Thyroid gland (tissue), 4 donors: Measurements from ENCODE around the gene PCDHA1. TPM values are rescaled to one million over a fixed set of nuclear protein-coding genes. Genes with fewer than 3 reads are reported as not detected.
"Not testable (repeated sequence)": the region's sequence is repeated elsewhere in the genome, so short reads cannot be mapped to it uniquely, and the experiment has no call there.

Experiments used
- DNase-seq, 2 donors: peaks; one replicate each; pipeline ENCODE4 v3.0.0-alpha.2; 2019
- H3K27ac ChIP-seq, 3 donors: fragments of 200-600 bp; sonication (generic); 1 replicate in 2 of 3; 2 replicates in 1 of 3; pipeline ENCODE4 v1.5.1; 2016 to 2019; ENCODE audit warnings: mild to moderate bottlenecking in 1 of 3, moderate library complexity in 1 of 3
- H3K27me3 ChIP-seq: fragments of 200-600 bp; sonication (generic); one replicate; pipeline ENCODE4 v1.5.1; 2019
- H3K36me3 ChIP-seq, 2 donors: fragments of 200-600 bp; sonication (generic); one replicate each; pipeline ENCODE4 v1.5.1; 2016 to 2019
- H3K4me1 ChIP-seq, 2 donors: fragments of 200-600 bp; sonication (generic); one replicate each; pipeline ENCODE4 v1.5.1; 2017 to 2019
- H3K4me3 ChIP-seq, 3 donors: fragments of 200-600 bp; sonication (generic); replicated peaks in 1 of 3; 1 replicate in 2 of 3; 2 replicates in 1 of 3; pipeline ENCODE4 v1.5.1; 2016; ENCODE audit warnings: mild to moderate bottlenecking in 1 of 3
- H3K9me3 ChIP-seq: fragments of 200-600 bp; sonication (generic); one replicate; pipeline ENCODE4 v1.5.1; 2017
- POLR2A ChIP-seq, 2 donors: fragments of 450-650 bp; IDR thresholded peaks; one replicate each; pipeline ENCODE4 v1.6.1; 2017; ENCODE audit warnings: antibody characterized with exemption in 2 of 2, mild to moderate bottlenecking in 2 of 2, moderate library complexity in 1 of 2
- WGBS, 2 donors: methylation state at CpG; one replicate each; pipeline ENCODE4 v1.1.5; 2017; 5-methylcytosine and 5-hydroxymethylcytosine counted together
- intact Hi-C: fragments of 100-400 bp; cut with DNase I; formaldehyde crosslinking; loops from one replicate; pipeline ENCODE4 v1.15.1; 2023
- total RNA-seq, 4 donors: library from RNA; depleted of rRNA; stranded (reverse); fragments of >200 nt; gene quantifications; one replicate each; pipeline ENCODE4 v1.2.3, GENCODE V29; 2016
- TF ChIP-seq, protein P1 (sequence below), 6 experiments: fragments of 200-600 bp in 3 of 6; fragments of 450-650 bp in 3 of 6; sonication (generic) in 3 of 6; IDR thresholded peaks; one replicate each; pipeline ENCODE4 v1.5.1; 2016 to 2019; ENCODE audit warnings: antibody characterized with exemption in 6 of 6, mild to moderate bottlenecking in 2 of 6, inconsistent platforms in 1 of 6, moderate library complexity in 1 of 6

The PCDHA1 gene
- total RNA-seq, 4 donors from 2014 or later: 0.13 TPM; not detected in 3

DNA sequence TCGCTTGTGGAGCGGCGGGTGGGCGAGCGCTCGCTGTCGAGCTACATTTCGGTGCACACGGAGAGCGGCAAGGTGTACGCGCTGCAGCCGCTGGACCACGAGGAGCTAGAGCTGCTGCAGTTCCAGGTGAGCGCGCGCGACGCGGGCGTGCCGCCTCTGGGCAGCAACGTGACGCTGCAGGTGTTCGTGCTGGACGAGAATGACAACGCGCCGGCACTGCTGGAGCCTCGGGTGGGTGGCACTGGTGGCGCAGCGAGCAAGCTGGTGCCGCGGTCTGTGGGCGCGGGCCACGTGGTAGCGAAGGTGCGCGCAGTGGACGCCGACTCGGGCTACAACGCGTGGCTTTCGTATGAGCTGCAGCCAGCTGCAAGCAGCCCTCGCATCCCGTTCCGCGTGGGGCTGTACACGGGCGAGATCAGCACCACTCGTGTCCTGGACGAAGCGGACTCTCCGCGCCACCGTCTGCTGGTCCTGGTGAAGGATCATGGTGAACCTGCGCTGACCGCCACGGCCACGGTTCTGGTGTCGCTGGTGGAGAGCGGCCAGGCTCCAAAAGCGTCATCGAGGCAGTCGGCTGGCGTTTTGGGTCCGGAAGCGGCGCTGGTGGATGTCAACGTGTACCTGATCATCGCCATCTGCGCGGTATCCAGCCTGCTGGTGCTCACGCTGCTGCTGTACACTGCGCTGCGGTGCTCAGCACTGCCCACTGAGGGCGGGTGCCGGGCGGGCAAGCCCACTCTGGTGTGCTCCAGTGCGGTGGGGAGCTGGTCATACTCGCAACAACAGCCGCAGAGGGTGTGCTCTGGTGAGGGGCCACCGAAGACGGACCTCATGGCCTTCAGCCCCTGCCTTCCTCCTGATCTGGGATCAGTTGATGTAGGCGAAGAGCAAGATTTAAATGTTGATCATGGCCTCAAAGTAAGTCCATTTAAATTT is 57.1 kb downstream of the PCDHA1 start:
- 48% methylated on average over 36 to 37 of the region's 87 CpGs for WGBS, 2 donors
- H3K27me3 ChIP-seq: peaks cover 6% of the 10 kb centered on the region
- intact Hi-C loops: no loop called here
- no peaks in the 10 kb centered on the region for H3K36me3 ChIP-seq
- DNase-seq: no peak
- no peak overlapping the region for H3K27ac ChIP-seq
- no peaks in the 10 kb centered on the region for H3K9me3 ChIP-seq
- no peak overlapping the region for H3K4me3 ChIP-seq
- H3K4me1 ChIP-seq: no peaks in the 10 kb centered on the region
- TF ChIP-seq, protein P1, sequence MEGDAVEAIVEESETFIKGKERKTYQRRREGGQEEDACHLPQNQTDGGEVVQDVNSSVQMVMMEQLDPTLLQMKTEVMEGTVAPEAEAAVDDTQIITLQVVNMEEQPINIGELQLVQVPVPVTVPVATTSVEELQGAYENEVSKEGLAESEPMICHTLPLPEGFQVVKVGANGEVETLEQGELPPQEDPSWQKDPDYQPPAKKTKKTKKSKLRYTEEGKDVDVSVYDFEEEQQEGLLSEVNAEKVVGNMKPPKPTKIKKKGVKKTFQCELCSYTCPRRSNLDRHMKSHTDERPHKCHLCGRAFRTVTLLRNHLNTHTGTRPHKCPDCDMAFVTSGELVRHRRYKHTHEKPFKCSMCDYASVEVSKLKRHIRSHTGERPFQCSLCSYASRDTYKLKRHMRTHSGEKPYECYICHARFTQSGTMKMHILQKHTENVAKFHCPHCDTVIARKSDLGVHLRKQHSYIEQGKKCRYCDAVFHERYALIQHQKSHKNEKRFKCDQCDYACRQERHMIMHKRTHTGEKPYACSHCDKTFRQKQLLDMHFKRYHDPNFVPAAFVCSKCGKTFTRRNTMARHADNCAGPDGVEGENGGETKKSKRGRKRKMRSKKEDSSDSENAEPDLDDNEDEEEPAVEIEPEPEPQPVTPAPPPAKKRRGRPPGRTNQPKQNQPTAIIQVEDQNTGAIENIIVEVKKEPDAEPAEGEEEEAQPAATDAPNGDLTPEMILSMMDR (IDR thresholded peaks at IDR 0.05): no peak
- TF ChIP-seq POLR2A (IDR thresholded peaks at IDR 0.05): no peak

DNA sequence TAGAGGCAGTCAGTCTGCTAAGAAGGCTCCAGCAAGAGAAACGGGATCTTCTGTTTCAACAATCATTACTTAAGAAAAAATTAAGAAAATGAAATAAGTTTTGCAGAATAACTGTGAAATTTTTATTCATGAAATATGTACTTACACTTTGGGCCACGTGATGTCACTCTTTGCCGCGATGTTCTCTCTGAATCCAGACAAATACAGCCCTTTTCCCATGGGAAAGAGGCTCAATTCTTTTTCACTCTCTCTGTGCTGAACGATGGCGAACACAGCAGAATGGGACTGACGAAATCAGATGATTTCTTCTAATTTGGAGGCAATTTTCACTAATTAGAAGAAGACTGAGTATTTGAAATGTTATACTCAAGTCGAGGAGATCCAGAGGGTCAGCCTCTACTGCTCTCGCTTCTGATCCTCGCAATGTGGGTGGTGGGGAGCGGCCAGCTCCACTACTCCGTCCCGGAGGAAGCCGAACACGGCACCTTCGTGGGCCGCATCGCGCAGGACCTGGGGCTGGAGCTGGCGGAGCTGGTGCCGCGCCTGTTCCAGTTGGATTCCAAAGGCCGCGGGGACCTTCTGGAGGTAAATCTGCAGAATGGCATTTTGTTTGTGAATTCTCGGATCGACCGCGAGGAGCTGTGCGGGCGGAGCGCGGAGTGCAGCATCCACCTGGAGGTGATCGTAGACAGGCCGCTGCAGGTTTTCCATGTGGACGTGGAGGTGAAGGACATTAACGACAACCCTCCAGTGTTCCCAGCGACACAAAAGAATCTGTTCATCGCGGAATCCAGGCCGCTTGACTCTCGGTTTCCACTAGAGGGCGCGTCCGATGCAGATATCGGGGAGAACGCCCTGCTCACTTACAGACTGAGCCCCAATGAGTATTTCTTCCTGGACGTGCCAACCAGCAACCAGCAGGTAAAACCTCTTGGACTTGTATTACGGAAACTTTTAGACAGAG is 62.5 kb downstream of the PCDHA1 start, which contains the start of gene PCDHA9:
TSS of gene PCDHA9 (plus strand) at position 244 of the 964 bp plus-strand sequence. CDS start at position 358, 114 bp downstream.
- H3K4me1 ChIP-seq, H3K9me3 ChIP-seq, intact Hi-C loops, H3K27me3 ChIP-seq, H3K27ac ChIP-seq, DNase-seq, H3K36me3 ChIP-seq, H3K4me3 ChIP-seq: not testable (repeated sequence)
- 16 to 21% methylated on average over 22 to 23 of the region's 48 CpGs for WGBS, 2 donors

GRCh38 chr5:140849831-140850634 is 64.1 kb downstream of the PCDHA1 start:
- H3K27me3 ChIP-seq, DNase-seq, H3K9me3 ChIP-seq, H3K27ac ChIP-seq, H3K4me1 ChIP-seq, H3K36me3 ChIP-seq, intact Hi-C loops, H3K4me3 ChIP-seq: not testable (repeated sequence)
- 33 to 41% methylated on average over 41 to 59 of the region's 101 CpGs for WGBS, 2 donors

GRCh38 chr5:140855772-140856674 is 70.1 kb downstream of the PCDHA1 start, which contains the start of gene PCDHA10:
Gene PCDHA10 (plus strand): TSS chr5:140855897. CDS start chr5:140856049, 152 bp downstream.
- Histone ChIP-seq H3K4me3 (no peak within 1 kb of the TSS), H3K27me3 (no peaks in the 10 kb centered on the region), H3K9me3 (no peaks in the 10 kb centered on the region), H3K4me1 (peaks cover 0 to 5% of the 10 kb centered on the region in 2 donors), H3K36me3 (no peaks in the 10 kb centered on the region), H3K27ac (peak within 1 kb of the TSS in 2 of 3 donors; percentile 31 to 36)
- DNase-seq: peak; percentile 33 to 55
- 14 to 22% methylated on average over 37 to 44 of the region's 44 CpGs for WGBS, 2 donors
- TF ChIP-seq, protein P1 (IDR thresholded peaks at IDR 0.05): peak in 4 of 6 experiments; percentile 48 to 72 (median 52)
- no peak for TF ChIP-seq POLR2A (IDR thresholded peaks at IDR 0.05)
- intact Hi-C loops: no loop called here
